ENCODE data around the gene ZNF202. TPM values are rescaled to one million over a fixed set of nuclear protein-coding genes. Genes with fewer than 3 reads are reported as not detected.

ZNF202 gene
- total RNA-seq, 1 donor, result 6.0 TPM

- DNase-seq (ENCODE audit: low read depth), result no peak
- no peak for TF ChIP-seq CTCF (IDR thresholded peaks at IDR 0.05; ENCODE audit: insufficient read depth, low read depth, low read length)
- no peak overlapping the region for H3K4me3 ChIP-seq (ENCODE audit: low read depth, low read length)
These were observed 46.9 kb downstream of the ZNF202 start for GRCh38 chr11:123694551-123694950.

DNA sequence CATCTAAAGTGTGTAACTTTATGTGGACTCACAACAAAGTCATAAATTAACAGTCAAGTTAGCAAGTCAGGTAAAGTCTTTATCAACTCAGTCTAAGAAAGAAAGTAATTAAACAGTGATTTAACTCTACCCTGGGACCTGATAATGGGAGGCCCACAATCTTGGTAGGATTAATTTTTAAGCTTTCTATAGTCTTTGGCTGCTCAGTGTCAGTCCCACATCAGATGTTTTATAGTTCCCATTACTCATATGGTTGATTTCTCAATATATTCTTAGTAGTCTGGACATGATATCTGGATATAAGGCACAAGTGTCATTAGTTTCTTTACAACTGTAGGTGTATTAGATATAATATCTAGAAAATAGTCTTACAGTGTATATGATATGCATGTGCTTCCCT, 48.5 kb downstream of the ZNF202 start:
- DNase-seq (ENCODE audit: low read depth), result no peak
- H3K4me3 ChIP-seq (ENCODE audit: low read depth, low read length), result no peak overlapping the region
- no peak for TF ChIP-seq CTCF (IDR thresholded peaks at IDR 0.05; ENCODE audit: insufficient read depth, low read depth, low read length)

- DNase-seq (ENCODE audit: low read depth), result no peak
These were observed 51.0 kb downstream of the ZNF202 start for GRCh38 chr11:123690485-123690884.

DNA sequence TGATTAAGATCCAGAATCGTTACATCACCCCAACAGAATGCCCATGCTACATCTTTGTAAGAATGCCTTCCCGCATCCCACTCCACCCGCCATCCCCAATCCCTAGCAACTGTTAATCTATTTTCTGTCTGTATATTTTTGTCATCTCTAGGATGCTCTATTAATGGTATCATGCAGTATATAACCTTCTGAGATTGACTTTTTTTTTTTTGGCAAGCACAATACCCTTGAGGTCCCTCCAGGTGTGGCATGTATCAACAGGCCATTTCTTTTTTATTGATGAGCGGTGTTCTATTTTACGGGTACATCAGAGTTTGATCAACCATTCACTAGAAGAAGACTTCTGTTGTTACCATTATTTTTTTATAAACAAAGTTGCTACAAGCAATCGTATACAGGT, 56.9 kb downstream of the ZNF202 start:
- TF ChIP-seq CTCF (IDR thresholded peaks at IDR 0.05; ENCODE audit: insufficient read depth, low read depth, low read length), result no peak
- DNase-seq (ENCODE audit: low read depth), result no peak
- H3K4me3 ChIP-seq (ENCODE audit: low read depth, low read length), result no peak overlapping the region

More at GRCh38 chr11:123690485-123690884, 51.0 kb downstream of the ZNF202 start:
- H3K4me3 ChIP-seq (ENCODE audit: low read depth, low read length), result no peak overlapping the region
- no peak for TF ChIP-seq CTCF (IDR thresholded peaks at IDR 0.05; ENCODE audit: insufficient read depth, low read depth, low read length)

- H3K4me3 ChIP-seq (ENCODE audit: low read depth, low read length), result no peak overlapping the region
These were observed 57.9 kb downstream of the ZNF202 start for GRCh38 chr11:123683428-123684170.

GRCh38 chr11:123682696-123683410, 58.6 kb downstream of the ZNF202 start:
- no peak for DNase-seq (ENCODE audit: low read depth)
- H3K4me3 ChIP-seq (ENCODE audit: low read depth, low read length), result no peak overlapping the region
- no peak for TF ChIP-seq CTCF (IDR thresholded peaks at IDR 0.05; ENCODE audit: insufficient read depth, low read depth, low read length)

More at GRCh38 chr11:123683428-123684170, 57.9 kb downstream of the ZNF202 start:
- DNase-seq (ENCODE audit: low read depth), result no peak
- no peak for TF ChIP-seq CTCF (IDR thresholded peaks at IDR 0.05; ENCODE audit: insufficient read depth, low read depth, low read length)

Data from fibroblast of villous mesenchyme (primary cell).